NCI-H2171 (cell line): ENCODE data around the gene SMC3.
A peak's percentile ranks its signal among the peaks of the same experiment; 100 is the strongest.
"Not testable (repeated sequence)": the region's sequence is repeated elsewhere in the genome, so short reads cannot be mapped to it uniquely, and the experiment has no call there.

Experiments used
- DNase-seq: peaks from one replicate; lab custom pipeline; 2025; lab: John Stamatoyannopoulos, UW

The SMC3 gene

GRCh38 chr10:110625951-110626855, 58.7 kb downstream of the SMC3 start:
- DNase-seq: no peak

GRCh38 chr10:110628161-110628560, 60.7 kb downstream of the SMC3 start:
- DNase-seq: no peak

GRCh38 chr10:110629680-110630191, 62.2 kb downstream of the SMC3 start:
- no peak for DNase-seq

- no peak for DNase-seq
Measured at GRCh38 chr10:110631934-110632333, 64.4 kb downstream of the SMC3 start.

GRCh38 chr10:110632591-110633215, 65.2 kb downstream of the SMC3 start:
- DNase-seq: no peak

GRCh38 chr10:110634527-110635209, 67.2 kb downstream of the SMC3 start:
- peak; percentile 23 for DNase-seq

- no peak for DNase-seq
Measured at GRCh38 chr10:110636572-110636931, 69.1 kb downstream of the SMC3 start.

- DNase-seq: no peak
Measured at GRCh38 chr10:110636932-110637557, 69.5 kb downstream of the SMC3 start.

GRCh38 chr10:110637558-110638053, 70.1 kb downstream of the SMC3 start:
- DNase-seq: no peak

GRCh38 chr10:110638319-110638718, 70.8 kb downstream of the SMC3 start:
- no peak for DNase-seq

GRCh38 chr10:110639046-110639445, 71.6 kb downstream of the SMC3 start:
- DNase-seq: not testable (repeated sequence)

- DNase-seq: not testable (repeated sequence)
Measured at GRCh38 chr10:110639858-110640257, 72.4 kb downstream of the SMC3 start.

- no peak for DNase-seq
Measured at GRCh38 chr10:110641256-110641655, 73.8 kb downstream of the SMC3 start.

- no peak for DNase-seq
Measured at GRCh38 chr10:110642204-110643034, 74.9 kb downstream of the SMC3 start.

- DNase-seq: no peak
Measured at GRCh38 chr10:110643035-110643652, 75.6 kb downstream of the SMC3 start.

GRCh38 chr10:110643653-110644597, 76.4 kb downstream of the SMC3 start, which contains the start of gene RBM20:
TSS of gene RBM20 (plus strand) at chr10:110644336. CDS start at chr10:110644455, 119 bp downstream.
- no peak for DNase-seq

GRCh38 chr10:110644598-110645462, 77.3 kb downstream of the SMC3 start:
- no peak for DNase-seq

- no peak for DNase-seq
Measured at GRCh38 chr10:110646417-110647135, 79.1 kb downstream of the SMC3 start.
